Femur (tissue), 1 donor: ENCODE data around the gene PRDX3.
"Not testable (repeated sequence)": the region's sequence is repeated elsewhere in the genome, so short reads cannot be mapped to it uniquely, and the experiment has no call there.

Source experiments
- DNase-seq: peaks from one replicate; pipeline ENCODE4 v3.0.0-alpha.2; 2017

The PRDX3 gene

GRCh38 chr10:119161680-119162451 is 16.7 kb downstream of the PRDX3 start:
- DNase-seq = no peak

GRCh38 chr10:119159332-119159731 is 19.3 kb downstream of the PRDX3 start:
- DNase-seq = no peak

- no peak for DNase-seq
Observed at GRCh38 chr10:119153661-119154060, 25.0 kb downstream of the PRDX3 start.

- DNase-seq = no peak
Observed at GRCh38 chr10:119153041-119153440, 25.6 kb downstream of the PRDX3 start.

GRCh38 chr10:119151601-119152000 is 27.0 kb downstream of the PRDX3 start:
- not testable (repeated sequence) for DNase-seq

- DNase-seq = no peak
Observed at GRCh38 chr10:119149729-119150128, 28.9 kb downstream of the PRDX3 start.

- DNase-seq = no peak
Observed at GRCh38 chr10:119149157-119149556, 29.5 kb downstream of the PRDX3 start.

GRCh38 chr10:119143657-119144056 is 35.0 kb downstream of the PRDX3 start:
- no peak for DNase-seq

GRCh38 chr10:119140603-119141245 is 37.9 kb downstream of the PRDX3 start:
- no peak for DNase-seq

- no peak for DNase-seq
Observed at GRCh38 chr10:119139464-119140067, 39.0 kb downstream of the PRDX3 start.

GRCh38 chr10:119138346-119139306 is 40.0 kb downstream of the PRDX3 start:
- no peak for DNase-seq

- not testable (repeated sequence) for DNase-seq
Observed at GRCh38 chr10:119137878-119138277, 40.7 kb downstream of the PRDX3 start.

- no peak for DNase-seq
Observed at GRCh38 chr10:119136084-119136483, 42.5 kb downstream of the PRDX3 start.

GRCh38 chr10:119135513-119135881 is 43.1 kb downstream of the PRDX3 start:
- DNase-seq = no peak

GRCh38 chr10:119133949-119134348 is 44.7 kb downstream of the PRDX3 start:
- DNase-seq = no peak

- DNase-seq = no peak
Observed at GRCh38 chr10:119132521-119133345, 45.9 kb downstream of the PRDX3 start.

- DNase-seq = no peak
Observed at GRCh38 chr10:119131512-119132240, 46.9 kb downstream of the PRDX3 start.

- DNase-seq = no peak
Observed at GRCh38 chr10:119129721-119130120, 48.9 kb downstream of the PRDX3 start.

GRCh38 chr10:119125942-119126341 is 52.7 kb downstream of the PRDX3 start:
- DNase-seq = no peak

GRCh38 chr10:119120875-119121274 is 57.7 kb downstream of the PRDX3 start:
- no peak for DNase-seq

- DNase-seq = no peak
Observed at GRCh38 chr10:119120413-119120867, 58.2 kb downstream of the PRDX3 start.
